ENCODE measurements around the gene CYP26B1. TPM values are rescaled to one million over a fixed set of nuclear protein-coding genes. Genes with fewer than 3 reads are reported as not detected.

The CYP26B1 gene
- total and polyA plus RNA-seq, 9 of the 15 experiments (the other 6 are each of a cell fraction or from before 2014, with no cell fraction given), result 0.01 to 0.13 (median 0.04) TPM; not detected in 6

DNA sequence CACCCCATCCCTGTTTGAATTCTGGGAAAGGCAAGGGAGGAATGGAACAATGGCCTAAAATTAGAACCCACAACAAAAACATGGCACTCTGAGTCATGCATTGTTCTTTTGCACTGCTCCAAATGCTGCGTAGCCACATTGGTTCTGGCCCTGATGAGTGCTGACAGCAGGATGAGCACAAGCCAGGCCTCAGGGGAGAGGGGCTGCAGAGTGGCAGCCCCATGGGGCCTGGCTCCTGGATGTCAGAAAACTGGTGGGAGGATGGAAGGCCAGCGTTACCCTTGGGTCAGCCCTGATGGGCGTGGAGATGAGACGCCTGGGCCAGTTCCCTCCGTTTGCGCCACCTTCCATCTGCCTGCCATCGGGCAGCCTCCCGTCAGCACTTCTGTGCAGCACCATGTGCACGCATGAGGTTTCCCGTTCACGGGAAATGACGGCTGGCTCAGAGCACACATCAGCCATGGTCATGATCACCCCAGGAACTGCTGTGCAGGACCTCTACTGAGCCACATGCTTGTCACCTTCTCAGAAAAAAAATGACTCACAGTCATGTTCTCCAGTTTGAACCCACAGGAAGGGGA, 65.6 kb downstream of the CYP26B1 start:
- CTCF ChIA-PET (ENCODE audit: low intra/inter-chr PET ratio), result no interaction called here
- 3% methylated on average over 12 of the region's 12 CpGs for WGBS (ENCODE audit: insufficient coverage, low coverage, missing lambda C conversion rate)
- H3K79me2 ChIP-seq (ENCODE audit: control insufficient read depth, insufficient read depth, low read length), result no peaks in the 10 kb centered on the region
- H2AFZ ChIP-seq (ENCODE audit: low read depth, low read length), result no peak overlapping the region
- no peaks in the 10 kb centered on the region for H3K36me3 ChIP-seq (ENCODE audit: control insufficient read depth, insufficient read depth, low read length)
- H3K27me3 ChIP-seq (ENCODE audit: control insufficient read depth in 2 of 2, insufficient read depth in 2 of 2, low read length in 2 of 2), result peaks cover 3 to 40% of the 10 kb centered on the region in 2 experiments; a peak in 3 of 5 replicates
- DNase-seq (ENCODE audit: extremely low read depth in 1 of 4, low spot score in 3 of 4) (no peak), ATAC-seq (no peak), FAIRE-seq (no peak)
- no peak overlapping the region for H3K4me3 ChIP-seq
- no TSS peak for BruUV-seq (replicated peaks)
- H3K27ac ChIP-seq (ENCODE audit: extremely low read depth, low read depth, low read length), result no peak overlapping the region
- TF ChIP-seq ZNF143 (CRISPR knock-in tag; IDR thresholded peaks at IDR 0.05) (no peak), COPS2 (conservative IDR thresholded peaks at IDR 0.05) (no peak), CSDE1 (IDR thresholded peaks at IDR 0.05) (no peak), VEZF1 (CRISPR knock-in tag; IDR thresholded peaks at IDR 0.05) (no peak), ZNF717 (CRISPR knock-in tag; IDR thresholded peaks at IDR 0.05) (no peak), HMBOX1 (IDR thresholded peaks at IDR 0.05) (no peak), HINFP (tag; conservative IDR thresholded peaks at IDR 0.05; ENCODE audit: low read depth) (no peak), PTRF (tag; IDR thresholded peaks at IDR 0.05) (no peak), FOXJ3 (CRISPR knock-in tag; IDR thresholded peaks at IDR 0.05) (no peak), ZNF561 (CRISPR knock-in tag; conservative IDR thresholded peaks at IDR 0.05) (no peak)
- TF ChIP-seq, protein P1, sequence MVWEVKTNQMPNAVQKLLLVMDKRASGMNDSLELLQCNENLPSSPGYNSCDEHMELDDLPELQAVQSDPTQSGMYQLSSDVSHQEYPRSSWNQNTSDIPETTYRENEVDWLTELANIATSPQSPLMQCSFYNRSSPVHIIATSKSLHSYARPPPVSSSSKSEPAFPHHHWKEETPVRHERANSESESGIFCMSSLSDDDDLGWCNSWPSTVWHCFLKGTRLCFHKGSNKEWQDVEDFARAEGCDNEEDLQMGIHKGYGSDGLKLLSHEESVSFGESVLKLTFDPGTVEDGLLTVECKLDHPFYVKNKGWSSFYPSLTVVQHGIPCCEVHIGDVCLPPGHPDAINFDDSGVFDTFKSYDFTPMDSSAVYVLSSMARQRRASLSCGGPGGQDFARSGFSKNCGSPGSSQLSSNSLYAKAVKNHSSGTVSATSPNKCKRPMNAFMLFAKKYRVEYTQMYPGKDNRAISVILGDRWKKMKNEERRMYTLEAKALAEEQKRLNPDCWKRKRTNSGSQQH (CRISPR knock-in tag; IDR thresholded peaks at IDR 0.05), result no peak
- in situ Hi-C loops (cut with MboI), result no loop called here
- no peak overlapping the region for H3K4me2 ChIP-seq (ENCODE audit: insufficient read depth, low read length)
- no peak overlapping the region for H3K9ac ChIP-seq (ENCODE audit: insufficient read depth in 1 of 2, low read depth in 2 of 2, low read length in 2 of 2)
- intact Hi-C loops (cut with micrococcal nuclease), result no loop called here
- H3K9me3 ChIP-seq (replicated peaks; ENCODE audit: control insufficient read depth, insufficient read depth, low read depth, low read length), result no peaks in the 10 kb centered on the region
- H3K9me1 ChIP-seq (ENCODE audit: control insufficient read depth, insufficient read depth, low read length), result peaks cover 4% of the 10 kb centered on the region
- POLR2A ChIA-PET, result interaction anchor here (0.6 kb wide), 1 partner anchor 37 kb away, joined by 3 read pairs; no protein-coding TSS in a partner anchor
- no peaks in the 10 kb centered on the region for H4K20me1 ChIP-seq (replicated peaks; ENCODE audit: control insufficient read depth, insufficient read depth, low read length)
- peaks cover 0 to 3% of the 10 kb centered on the region in 2 experiments; a peak in 1 of 5 replicates for H3K4me1 ChIP-seq (replicated peaks in 1 of 2; ENCODE audit: control insufficient read depth in 2 of 2, insufficient read depth in 2 of 2, low read length in 2 of 2)
